ENCODE measurements around the gene SH3BP4.

GRCh38 chr2:235005023-235005422 is 53.2 kb downstream of the SH3BP4 start:
- TF ChIP-seq CTCF (IDR thresholded peaks at IDR 0.05) (no peak), POLR2A (IDR thresholded peaks at IDR 0.05) (no peak)

Measured in uterus (tissue), 2 donors.